HepG2 (cell line): ENCODE data around the gene FRMD4A. TPM values are rescaled to one million over a fixed set of nuclear protein-coding genes. Genes with fewer than 3 reads are reported as not detected.

ENCODE experiments used
- AKNA ChIP-seq: sonication (generic); formaldehyde crosslinking; IDR thresholded peaks from 2 replicates; pipeline ENCODE4 v1.4.0; 2020; ENCODE audit warnings: missing genetic modification reagents, borderline replicate concordance
- ELF3 ChIP-seq: IDR thresholded peaks from 2 replicates; pipeline ENCODE4 v1.6.1; 2016; ENCODE audit warnings: missing genetic modification reagents, missing compliant biosample characterization
- FOSL2 ChIP-seq: sonication (generic); formaldehyde crosslinking; IDR thresholded peaks from 2 replicates; pipeline ENCODE4 v1.4.0; 2020; ENCODE audit warnings: missing genetic modification reagents
- FOXK1 ChIP-seq: sonication (generic); formaldehyde crosslinking; IDR thresholded peaks from 2 replicates; pipeline ENCODE4 v1.4.0; 2020; ENCODE audit warnings: low read depth, missing genetic modification reagents, borderline replicate concordance
- FOXP1 ChIP-seq, 2 experiments: fragments of 450-650 bp in 1 of 2; IDR thresholded peaks; 2 replicates each; pipeline ENCODE4 v1.6.1; 2017 to 2018; ENCODE audit warnings: antibody characterized with exemption in 1 of 2
- MEIS2 ChIP-seq: sonication (generic); formaldehyde crosslinking; IDR thresholded peaks from 2 replicates; pipeline ENCODE4 v1.9.0; 2021; ENCODE audit warnings: mild to moderate bottlenecking, missing genetic modification reagents
- NR1H2 ChIP-seq: sonication (generic); formaldehyde crosslinking; IDR thresholded peaks from 2 replicates; pipeline ENCODE4 v1.8.1; 2022; ENCODE audit warnings: low read depth, missing genetic modification reagents, borderline replicate concordance
- POLR2A ChIP-seq, 2 experiments: IDR thresholded peaks; 2 replicates each; pipeline ENCODE4 v1.6.1; 2011; ENCODE audit warnings: low read depth in 2 of 2, low read length in 2 of 2, mild to moderate bottlenecking in 1 of 2, moderate library complexity in 1 of 2; ENCODE audit not compliant: insufficient read depth in 1 of 2
- REST ChIP-seq, 2 experiments: IDR thresholded peaks; 2 replicates each; pipeline ENCODE4 v1.6.1; 2011 to 2012; ENCODE audit warnings: low read length in 2 of 2, borderline replicate concordance in 1 of 2, low read depth in 1 of 2, mild to moderate bottlenecking in 1 of 2, moderate library complexity in 1 of 2
- RNF219 ChIP-seq: sonication (generic); formaldehyde crosslinking; IDR thresholded peaks from 2 replicates; pipeline ENCODE4 v1.5.0; 2020; ENCODE audit warnings: mild to moderate bottlenecking, missing genetic modification reagents
- ZBTB8A ChIP-seq: sonication (generic); formaldehyde crosslinking; IDR thresholded peaks from 2 replicates; pipeline ENCODE4 v1.4.0; 2020; ENCODE audit warnings: mild to moderate bottlenecking, low read depth, missing genetic modification reagents, borderline replicate concordance
- ZSCAN30 ChIP-seq: sonication (generic); formaldehyde crosslinking; IDR thresholded peaks from 2 replicates; pipeline ENCODE4 v1.5.0; 2020; ENCODE audit warnings: mild to moderate bottlenecking, missing genetic modification reagents
- polyA plus RNA-seq, 8 experiments: library from polyadenylated mRNA; depleted of rRNA in 3 of 8; stranded (reverse) in 7 of 8; unstranded in 1 of 8; fragments of >200 nt; fragmentation: Illumina TruSeq in 4 of 8; extraction: Trizol in 4 of 8; gene quantifications; 2 replicates each; pipeline versions ENCODE4 v1.2.1 to v1.2.3, GENCODE V29; 2011 to 2016; ENCODE audit warnings: low read depth in 4 of 8, missing spikeins in 1 of 8, mixed read lengths in 1 of 8; ENCODE audit not compliant: insufficient read depth in 1 of 8
- total RNA-seq, 5 experiments: library from RNA; depleted of rRNA; stranded (reverse); fragments of >200 nt; fragmentation: Illumina TruSeq; extraction: Trizol; gene quantifications; 2 replicates each; pipeline ENCODE4 v1.2.3, GENCODE V29; 2016; ENCODE audit warnings: low read depth in 1 of 5
- TF ChIP-seq, protein P1 (sequence below): sonication (generic); formaldehyde crosslinking; IDR thresholded peaks from 2 replicates; pipeline ENCODE4 v1.4.0; 2020; ENCODE audit warnings: mild to moderate bottlenecking, missing genetic modification reagents
- TF ChIP-seq, protein P2 (sequence below): IDR thresholded peaks from 2 replicates; pipeline ENCODE4 v1.6.1; 2016

Gene FRMD4A
- total and polyA plus RNA-seq, 2 of the 13 experiments (the other 11 are each of a cell fraction or from before 2014, with no cell fraction given) = 0.09 to 0.26 TPM

DNA sequence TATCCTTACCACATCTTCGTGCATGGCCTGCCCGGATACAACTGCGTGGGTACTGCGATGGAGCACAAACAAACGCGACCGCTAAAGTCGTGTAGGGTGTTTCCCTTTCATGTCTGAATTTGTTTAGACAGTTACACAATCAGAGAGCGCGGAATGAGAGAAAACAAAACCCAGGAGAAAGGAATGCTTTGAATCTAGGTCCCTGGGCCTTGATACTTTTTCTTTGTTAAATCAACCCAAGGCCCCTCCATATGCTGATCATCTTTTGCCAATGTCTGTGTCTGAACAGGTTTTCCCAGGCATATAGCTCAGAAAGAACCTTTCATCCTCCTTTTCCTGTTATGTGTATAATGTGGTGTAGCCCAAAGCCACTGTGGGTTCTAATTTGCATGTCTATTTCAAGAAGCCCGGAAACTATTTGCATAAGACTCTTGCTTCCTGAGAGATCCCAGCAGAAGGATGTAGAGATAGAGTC lies 145.8 kb downstream of the FRMD4A start (continued):
- TF ChIP-seq REST (IDR thresholded peaks at IDR 0.05; ENCODE audit: borderline replicate concordance in 1 of 2, low read depth in 1 of 2, low read length in 2 of 2) (no peak), AKNA (CRISPR knock-in tag) (no peak), FOXK1 (peak; percentile 53; the same call in 1 of the 2 replicates), FOSL2 (CRISPR knock-in tag) (peak; percentile 52; the same call in 1 of the 2 replicates), MEIS2 (CRISPR knock-in tag) (no peak), POLR2A (IDR thresholded peaks at IDR 0.05; ENCODE audit: insufficient read depth in 1 of 2, low read depth in 2 of 2, low read length in 2 of 2) (no peak), ZBTB8A (CRISPR knock-in tag) (no peak), ELF3 (CRISPR knock-in tag) (peak; percentile 45; the same call in 1 of the 2 replicates), FOXP1 (IDR thresholded peaks at IDR 0.05) (peak; percentile 52; the same call in 1 of the 2 replicates), FOXP1 (CRISPR knock-in tag; IDR thresholded peaks at IDR 0.05) (peak; percentile 90), RNF219 (CRISPR knock-in tag) (no peak), NR1H2 (CRISPR knock-in tag) (no peak), ZSCAN30 (CRISPR knock-in tag) (no peak)
- TF ChIP-seq, protein P1, sequence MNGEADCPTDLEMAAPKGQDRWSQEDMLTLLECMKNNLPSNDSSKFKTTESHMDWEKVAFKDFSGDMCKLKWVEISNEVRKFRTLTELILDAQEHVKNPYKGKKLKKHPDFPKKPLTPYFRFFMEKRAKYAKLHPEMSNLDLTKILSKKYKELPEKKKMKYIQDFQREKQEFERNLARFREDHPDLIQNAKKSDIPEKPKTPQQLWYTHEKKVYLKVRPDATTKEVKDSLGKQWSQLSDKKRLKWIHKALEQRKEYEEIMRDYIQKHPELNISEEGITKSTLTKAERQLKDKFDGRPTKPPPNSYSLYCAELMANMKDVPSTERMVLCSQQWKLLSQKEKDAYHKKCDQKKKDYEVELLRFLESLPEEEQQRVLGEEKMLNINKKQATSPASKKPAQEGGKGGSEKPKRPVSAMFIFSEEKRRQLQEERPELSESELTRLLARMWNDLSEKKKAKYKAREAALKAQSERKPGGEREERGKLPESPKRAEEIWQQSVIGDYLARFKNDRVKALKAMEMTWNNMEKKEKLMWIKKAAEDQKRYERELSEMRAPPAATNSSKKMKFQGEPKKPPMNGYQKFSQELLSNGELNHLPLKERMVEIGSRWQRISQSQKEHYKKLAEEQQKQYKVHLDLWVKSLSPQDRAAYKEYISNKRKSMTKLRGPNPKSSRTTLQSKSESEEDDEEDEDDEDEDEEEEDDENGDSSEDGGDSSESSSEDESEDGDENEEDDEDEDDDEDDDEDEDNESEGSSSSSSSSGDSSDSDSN (CRISPR knock-in tag) = no peak
- TF ChIP-seq, protein P2, sequence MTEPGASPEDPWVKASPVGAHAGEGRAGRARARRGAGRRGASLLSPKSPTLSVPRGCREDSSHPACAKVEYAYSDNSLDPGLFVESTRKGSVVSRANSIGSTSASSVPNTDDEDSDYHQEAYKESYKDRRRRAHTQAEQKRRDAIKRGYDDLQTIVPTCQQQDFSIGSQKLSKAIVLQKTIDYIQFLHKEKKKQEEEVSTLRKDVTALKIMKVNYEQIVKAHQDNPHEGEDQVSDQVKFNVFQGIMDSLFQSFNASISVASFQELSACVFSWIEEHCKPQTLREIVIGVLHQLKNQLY (CRISPR knock-in tag) = peak; percentile 32; the same call in 1 of the 2 replicates
